ENCODE measurements around the gene TEAD4.

The TEAD4 gene

GRCh38 chr12:3071107-3071506, 111.9 kb downstream of the TEAD4 start:
- no peak for TF ChIP-seq CTCF (IDR thresholded peaks at IDR 0.05; ENCODE audit: low read depth, low read length)
- no peak for DNase-seq (ENCODE audit: extremely low read depth, low read depth)

GRCh38 chr12:3071710-3072109, 112.5 kb downstream of the TEAD4 start:
- DNase-seq (ENCODE audit: extremely low read depth, low read depth), result no peak
- TF ChIP-seq CTCF (IDR thresholded peaks at IDR 0.05; ENCODE audit: low read depth, low read length), result no peak

DNA sequence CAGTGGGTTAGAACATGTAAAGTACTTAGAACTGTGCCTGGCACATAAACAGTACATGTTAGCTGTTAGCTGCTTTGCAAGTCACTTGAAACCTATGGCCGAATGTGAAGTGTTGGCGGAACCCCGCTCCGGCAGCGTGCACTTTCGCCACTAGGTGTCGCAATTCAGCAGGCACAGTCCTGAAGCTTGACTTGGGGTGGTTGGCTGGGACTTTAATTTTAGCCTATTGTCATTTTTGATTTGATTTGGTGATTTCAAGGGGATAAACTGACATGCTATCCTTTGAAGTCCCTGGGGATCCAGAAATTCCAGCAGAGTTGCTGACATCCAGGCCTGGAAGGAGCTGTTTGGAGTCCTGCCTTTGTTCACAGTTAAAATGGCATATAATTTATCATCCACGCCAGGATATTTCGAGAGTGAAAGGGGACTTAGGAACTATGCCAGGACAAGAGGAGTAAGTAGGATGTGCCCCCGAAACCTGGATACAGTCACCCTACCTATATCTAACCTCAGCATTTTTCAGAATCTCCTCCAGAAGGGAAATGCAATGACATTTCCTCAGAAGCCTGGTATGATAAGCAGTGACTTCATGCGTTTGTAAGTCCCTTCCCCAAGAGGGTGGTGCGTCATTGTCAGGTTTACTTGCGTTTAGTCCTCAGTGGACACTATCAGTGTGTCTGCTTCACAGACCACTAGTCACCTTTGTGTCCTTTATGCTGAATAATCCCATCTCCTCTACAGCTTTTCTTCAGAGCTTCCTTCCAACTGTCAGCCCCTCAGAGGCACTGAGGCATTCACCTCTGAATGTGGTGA, 114.4 kb downstream of the TEAD4 start:
- no peak; the same call in none of the 2 replicates for TF ChIP-seq CTCF (IDR thresholded peaks at IDR 0.05; ENCODE audit: low read depth, low read length)
- DNase-seq (ENCODE audit: extremely low read depth, low read depth), result peak; percentile 70

DNA sequence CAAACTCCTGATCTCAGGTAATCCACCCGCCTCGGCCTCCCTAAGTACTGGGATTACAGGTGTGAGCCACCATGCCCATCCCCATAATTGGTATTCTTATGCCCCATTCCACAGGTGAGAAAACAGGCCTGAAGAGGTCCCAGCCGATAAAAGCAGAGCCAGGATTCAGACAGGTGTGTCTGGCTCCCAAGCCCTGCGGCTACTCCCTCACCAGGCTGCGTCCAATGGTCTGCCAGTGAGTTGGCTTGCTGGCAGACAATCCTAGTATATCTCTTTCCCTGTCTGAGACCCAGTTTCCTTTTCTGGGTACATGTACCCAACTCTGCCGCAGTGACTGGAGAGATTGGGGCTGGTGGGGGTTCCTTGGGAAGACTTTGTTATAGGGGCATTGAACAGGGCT, 116.1 kb downstream of the TEAD4 start:
- no peak for TF ChIP-seq CTCF (IDR thresholded peaks at IDR 0.05; ENCODE audit: low read depth, low read length)
- no peak for DNase-seq (ENCODE audit: extremely low read depth, low read depth)

GRCh38 chr12:3076730-3077571, 117.8 kb downstream of the TEAD4 start, which contains the start of gene TSPAN9:
Gene TSPAN9 (plus strand): TSS chr12:3077379. CDS start chr12:3201194, 123,815 bp downstream.
- TF ChIP-seq CTCF (IDR thresholded peaks at IDR 0.05; ENCODE audit: low read depth, low read length), result no peak
- DNase-seq (ENCODE audit: extremely low read depth, low read depth), result peak; percentile 22

DNA sequence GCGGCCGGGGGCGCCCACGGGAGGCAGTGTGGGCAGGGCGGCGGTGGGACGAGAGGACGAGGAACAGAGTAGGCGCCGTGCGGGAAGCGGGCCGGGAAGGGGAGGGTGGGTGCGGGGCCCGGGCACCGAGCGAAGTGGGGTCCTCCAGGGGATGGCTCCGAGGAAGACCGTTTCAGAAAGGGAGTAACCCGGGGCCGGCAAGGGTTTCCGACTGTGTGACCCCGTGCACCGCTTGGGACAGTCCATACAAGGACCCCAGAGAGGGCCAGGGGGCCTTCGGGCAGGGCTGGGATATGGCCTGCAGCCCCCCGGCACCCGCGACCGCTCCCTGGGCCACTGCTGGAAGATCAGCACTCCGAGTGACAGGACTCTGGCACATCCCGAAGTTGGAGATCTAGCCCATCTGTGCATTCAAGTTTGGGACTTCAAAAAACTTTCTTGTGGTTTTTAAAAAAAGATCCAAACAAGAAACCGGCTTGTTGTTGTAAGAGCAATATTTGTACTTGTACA, 118.4 kb downstream of the TEAD4 start:
- DNase-seq (ENCODE audit: extremely low read depth, low read depth), result no peak
- TF ChIP-seq CTCF (IDR thresholded peaks at IDR 0.05; ENCODE audit: low read depth, low read length), result no peak

Data from AG09319 (cell line).